GM19035 (cell line): ENCODE results near the gene SFXN3.

Source experiments
- ATAC-seq: cut with Tn5 transposase; IDR thresholded peaks from one replicate; pipeline ENCODE4 v1.9.1; 2021; ENCODE audit not compliant: unreplicated experiment

SFXN3 gene

DNA sequence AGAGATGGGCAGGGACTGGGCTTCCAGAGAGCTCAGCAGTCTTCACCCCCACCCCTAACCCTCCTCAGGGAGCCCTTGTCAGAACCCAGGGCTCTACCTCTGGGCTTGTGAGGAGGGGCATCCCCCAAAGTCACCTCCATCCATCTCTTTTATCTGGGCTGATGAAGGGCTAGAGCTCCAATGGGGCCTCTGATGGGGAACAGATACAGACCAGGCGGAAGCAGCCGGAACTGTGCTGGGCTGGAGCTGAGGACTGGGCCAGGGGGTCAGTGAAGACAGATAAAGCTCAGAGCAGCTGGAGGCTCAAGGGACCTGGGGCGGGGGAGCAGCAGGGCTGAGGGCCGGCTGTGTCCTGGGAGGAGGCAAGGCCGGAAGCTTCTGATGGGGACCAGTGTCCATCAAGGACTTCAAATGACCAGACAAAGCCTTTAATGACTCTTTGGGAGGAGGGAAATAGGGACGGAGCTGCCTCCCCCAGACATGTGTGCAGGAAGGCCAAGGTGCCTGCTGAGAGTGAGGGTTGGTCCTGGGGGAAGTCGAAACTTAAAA lies 40.9 kb downstream of the SFXN3 start:
- no peak for ATAC-seq

GRCh38 chr10:101072923-101073322 lies 41.9 kb downstream of the SFXN3 start:
- no peak for ATAC-seq

DNA sequence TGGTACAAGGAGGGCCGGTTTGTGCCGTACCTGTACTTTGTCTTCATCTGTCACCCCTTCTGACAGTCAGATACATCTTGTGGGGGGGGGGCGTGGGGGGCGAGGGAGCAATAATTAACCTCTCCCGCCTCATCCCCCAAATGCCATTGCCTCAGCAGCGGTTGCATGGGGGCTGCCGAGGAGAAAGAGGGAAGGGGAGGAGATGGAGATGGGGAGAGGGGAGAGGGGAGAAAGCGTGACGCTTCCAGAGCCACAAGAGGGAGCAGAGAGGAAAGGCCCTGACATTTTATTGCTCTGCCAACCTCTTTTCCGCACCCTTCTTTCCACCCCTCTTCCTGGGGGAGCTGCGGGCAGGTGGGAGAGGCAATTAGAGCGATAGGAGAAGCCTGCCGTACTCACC lies 42.6 kb downstream of the SFXN3 start:
- no peak for ATAC-seq

DNA sequence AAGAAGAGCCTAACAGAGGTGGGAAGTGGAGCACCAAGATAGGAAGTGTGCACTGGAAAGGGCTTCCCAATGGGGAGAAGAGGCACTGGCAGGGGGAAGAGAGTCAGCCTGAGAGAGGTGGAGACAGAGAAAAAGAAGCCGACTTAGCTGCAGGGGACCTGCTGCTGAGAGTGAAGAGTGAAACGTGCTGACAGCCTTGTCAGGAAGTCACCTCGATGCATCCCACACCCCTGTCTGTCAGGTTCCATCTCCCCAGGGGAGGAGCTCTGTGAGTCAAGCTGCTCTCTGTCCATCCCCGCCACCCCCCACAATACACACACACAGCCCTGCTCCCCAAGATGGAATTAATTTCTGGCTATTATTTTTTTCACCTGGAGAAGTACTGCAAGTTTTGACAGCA lies 44.7 kb downstream of the SFXN3 start:
- ATAC-seq: no peak

GRCh38 chr10:101076630-101077029 lies 45.6 kb downstream of the SFXN3 start:
- no peak for ATAC-seq

DNA sequence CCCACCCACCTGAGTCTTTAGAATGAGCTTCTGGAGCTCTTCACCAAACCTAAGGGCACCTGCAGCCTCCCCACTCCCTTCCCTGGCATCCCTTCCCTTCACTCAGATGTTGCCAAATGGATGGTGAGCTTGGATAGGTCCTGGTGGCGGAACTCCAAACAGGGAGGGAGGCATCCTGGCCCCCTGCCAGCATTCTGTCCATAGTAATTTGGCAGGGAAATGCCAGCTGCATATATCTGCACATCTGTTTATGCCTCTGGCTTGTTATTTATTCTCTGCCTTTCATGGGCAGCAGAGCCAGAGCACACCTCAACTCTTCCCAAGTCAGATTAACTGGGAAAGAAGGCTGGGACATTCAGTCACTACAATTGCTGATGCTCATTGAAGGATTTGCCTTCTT lies 48.8 kb downstream of the SFXN3 start:
- no peak for ATAC-seq

DNA sequence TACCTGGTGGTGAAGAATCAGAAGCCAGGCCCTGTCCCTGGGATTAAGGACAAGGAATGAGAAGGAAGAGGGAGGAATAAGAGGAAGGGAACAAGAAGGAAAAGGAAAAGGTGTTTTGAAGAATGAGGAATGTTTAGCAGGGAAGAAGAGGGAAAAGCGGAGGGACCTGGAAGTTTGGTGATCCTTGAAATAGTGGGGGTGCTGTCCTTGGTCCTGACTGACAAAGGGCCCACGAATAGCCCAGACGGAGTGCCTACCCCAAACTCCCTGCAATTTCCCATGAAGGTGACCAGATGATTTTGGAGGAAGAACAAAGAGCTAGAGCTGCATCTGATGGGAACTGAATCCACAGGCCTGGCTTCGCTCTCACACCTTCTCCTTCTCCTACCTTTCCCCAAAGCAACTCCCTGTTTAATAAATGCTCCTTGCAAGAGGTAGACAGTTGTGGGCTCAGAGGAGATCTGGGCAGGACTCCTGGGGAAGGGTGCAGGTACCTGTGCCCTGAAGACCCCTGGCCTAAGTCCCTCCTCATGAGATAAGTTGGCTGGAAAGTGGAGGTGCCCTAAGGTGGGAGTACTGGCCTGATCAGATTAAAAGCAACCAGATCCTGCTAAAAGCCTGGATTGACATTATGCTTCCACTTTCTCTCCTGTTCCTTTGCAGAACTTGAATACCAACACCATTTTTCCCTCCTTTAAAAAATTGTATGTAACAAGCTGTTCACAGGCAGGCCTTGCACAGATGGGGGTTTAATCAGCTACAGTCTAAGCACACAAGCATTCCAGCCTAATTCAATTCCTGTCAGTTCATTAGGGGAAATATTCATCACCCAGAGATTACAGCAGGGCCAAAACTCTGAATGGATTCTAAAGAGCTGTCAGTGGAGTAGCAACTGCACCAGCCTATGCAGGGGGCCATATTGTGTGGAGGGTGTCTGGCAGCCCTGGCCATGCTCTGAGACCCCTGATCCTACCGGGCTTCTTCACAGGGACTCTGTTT lies 50.2 kb downstream of the SFXN3 start:
- no peak for ATAC-seq

- no peak for ATAC-seq
Measured at GRCh38 chr10:101085846-101086245, 54.8 kb downstream of the SFXN3 start.

- ATAC-seq: no peak
Measured at GRCh38 chr10:101087376-101087775, 56.3 kb downstream of the SFXN3 start.

GRCh38 chr10:101087965-101088364 lies 56.9 kb downstream of the SFXN3 start:
- no peak for ATAC-seq

GRCh38 chr10:101089520-101090299 lies 58.7 kb downstream of the SFXN3 start:
- ATAC-seq: no peak

- no peak for ATAC-seq
Measured at GRCh38 chr10:101090597-101090996, 59.6 kb downstream of the SFXN3 start.
